ENCODE results near the gene LNP1.

Gene LNP1

DNA sequence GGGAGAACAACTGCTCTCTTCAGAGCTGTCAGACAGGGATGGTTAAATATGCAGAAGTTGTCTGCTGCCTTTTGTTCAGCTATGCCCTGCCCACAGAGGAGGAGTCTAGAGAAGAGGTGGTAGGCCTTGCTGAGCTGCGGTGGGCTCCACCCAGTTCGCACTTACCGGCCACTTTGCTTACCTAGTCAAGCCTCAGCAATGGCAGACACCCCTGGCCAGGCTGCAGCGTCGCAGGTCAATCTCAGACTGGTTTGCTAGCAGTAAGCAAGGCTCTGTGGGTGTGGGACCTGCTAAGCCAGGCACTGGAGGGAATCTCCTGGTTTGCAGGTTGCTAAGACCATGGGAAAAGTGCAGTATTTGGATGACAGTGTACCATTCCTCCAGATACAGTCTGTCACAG, 78.7 kb downstream of the LNP1 start:
- H3K36me3 ChIP-seq (ENCODE audit: control insufficient read depth, insufficient read depth, low read length), result no peaks in the 10 kb centered on the region
- H3K4me3 ChIP-seq (ENCODE audit: extremely low read depth, insufficient read depth, low read length, poor library complexity, severe bottlenecking), result no peak overlapping the region
- no peaks in the 10 kb centered on the region for H3K9me3 ChIP-seq (ENCODE audit: control insufficient read depth, low read length)
- 67 to 79% methylated on average over 3 to 4 of the region's 5 CpGs for WGBS, 2 experiments (ENCODE audit: insufficient coverage in 2 of 2)
- H3K27ac ChIP-seq (ENCODE audit: low read depth, low read length, severe bottlenecking), result no peak overlapping the region
- no peaks in the 10 kb centered on the region for H3K4me1 ChIP-seq (ENCODE audit: control insufficient read depth, insufficient read depth, low read length, poor library complexity, severe bottlenecking)

DNA sequence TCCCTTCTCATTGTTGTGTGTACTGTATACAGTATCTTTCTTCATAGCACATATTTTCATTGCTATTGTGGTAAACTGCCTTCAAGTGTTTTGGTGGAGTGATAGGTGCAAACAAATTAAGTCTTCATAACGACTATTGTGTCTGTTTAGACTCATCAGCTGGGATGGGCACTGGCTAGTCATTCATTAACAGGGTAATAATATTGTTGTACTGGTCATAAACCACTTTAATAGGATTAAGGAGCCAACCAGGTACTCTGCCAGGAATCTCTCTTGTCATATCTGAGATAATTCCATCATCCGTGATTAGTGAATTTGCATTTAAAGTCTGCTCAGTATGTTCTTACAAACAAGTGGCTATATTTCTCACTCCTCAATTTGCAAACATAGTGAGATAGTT, 80.8 kb downstream of the LNP1 start:
- Histone ChIP-seq H3K4me3 (ENCODE audit: extremely low read depth, insufficient read depth, low read length, poor library complexity, severe bottlenecking) (no peak overlapping the region), H3K36me3 (ENCODE audit: control insufficient read depth, insufficient read depth, low read length) (no peaks in the 10 kb centered on the region), H3K4me1 (ENCODE audit: control insufficient read depth, insufficient read depth, low read length, poor library complexity, severe bottlenecking) (no peaks in the 10 kb centered on the region), H3K27ac (ENCODE audit: low read depth, low read length, severe bottlenecking) (no peak overlapping the region), H3K9me3 (ENCODE audit: control insufficient read depth, low read length) (no peaks in the 10 kb centered on the region)
- WGBS, 2 experiments (ENCODE audit: insufficient coverage in 2 of 2), result 67 to 80% methylated on average over 1 of the region's 2 CpGs

DNA sequence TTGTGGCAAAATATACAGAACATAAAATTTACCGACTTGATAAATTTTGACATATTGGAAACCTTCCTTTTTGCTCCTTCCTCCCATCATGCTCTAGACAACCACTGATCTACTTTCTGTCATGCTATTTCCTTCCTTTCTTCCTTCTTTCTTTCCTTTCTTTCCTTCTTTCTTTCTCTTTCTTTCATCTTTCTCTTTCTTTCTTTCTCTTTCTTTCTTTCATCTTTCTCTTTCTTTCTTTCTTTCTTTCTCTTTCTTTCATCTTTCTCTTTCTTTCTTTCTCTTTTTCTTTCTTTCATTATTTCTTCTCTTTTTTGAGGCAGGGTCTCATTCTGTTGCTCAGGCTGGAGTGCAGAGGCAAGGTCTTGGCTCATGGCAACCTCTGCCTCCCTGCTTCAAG, 82.2 kb downstream of the LNP1 start:
- 82 to 91% methylated on average over 1 of the region's 1 CpG for WGBS, 2 experiments (ENCODE audit: insufficient coverage in 2 of 2)
- no peak overlapping the region for H3K4me3 ChIP-seq (ENCODE audit: extremely low read depth, insufficient read depth, low read length, poor library complexity, severe bottlenecking)
- H3K27ac ChIP-seq (ENCODE audit: low read depth, low read length, severe bottlenecking), result no peak overlapping the region

DNA sequence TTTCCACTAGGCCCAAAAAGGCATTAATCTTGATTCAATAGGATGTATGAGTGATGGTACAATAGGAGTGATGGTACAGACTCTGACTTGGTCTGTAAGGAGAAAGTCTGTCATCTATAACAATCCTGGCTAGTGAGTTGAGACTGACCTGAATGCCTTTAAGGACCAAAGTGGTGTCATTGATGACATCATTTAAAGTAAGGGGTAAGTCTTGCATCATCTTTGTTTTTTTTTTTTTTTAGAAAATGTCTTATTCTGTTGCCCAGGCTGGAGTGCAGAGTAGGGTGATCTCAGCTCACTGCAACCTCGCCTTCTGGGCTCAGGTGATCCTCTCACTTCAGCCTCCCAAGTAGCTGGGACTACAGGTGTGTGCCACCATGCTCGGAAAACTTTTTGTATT, 85.5 kb downstream of the LNP1 start:
- H3K4me1 ChIP-seq (ENCODE audit: control insufficient read depth, insufficient read depth, low read length, poor library complexity, severe bottlenecking), result no peaks in the 10 kb centered on the region
- H3K4me3 ChIP-seq (ENCODE audit: extremely low read depth, insufficient read depth, low read length, poor library complexity, severe bottlenecking), result no peak overlapping the region
- no peaks in the 10 kb centered on the region for H3K9me3 ChIP-seq (ENCODE audit: control insufficient read depth, low read length)
- H3K36me3 ChIP-seq (ENCODE audit: control insufficient read depth, insufficient read depth, low read length), result no peaks in the 10 kb centered on the region
- no CpG with 5 or more reads among the region's 2 CpGs for WGBS, 2 experiments (ENCODE audit: insufficient coverage in 2 of 2)
- no peak overlapping the region for H3K27ac ChIP-seq (ENCODE audit: low read depth, low read length, severe bottlenecking)

More for the DNA sequence above, 82.2 kb downstream of the LNP1 start:
- Histone ChIP-seq H3K36me3 (ENCODE audit: control insufficient read depth, insufficient read depth, low read length) (no peaks in the 10 kb centered on the region), H3K9me3 (ENCODE audit: control insufficient read depth, low read length) (no peaks in the 10 kb centered on the region), H3K4me1 (ENCODE audit: control insufficient read depth, insufficient read depth, low read length, poor library complexity, severe bottlenecking) (no peaks in the 10 kb centered on the region)

DNA sequence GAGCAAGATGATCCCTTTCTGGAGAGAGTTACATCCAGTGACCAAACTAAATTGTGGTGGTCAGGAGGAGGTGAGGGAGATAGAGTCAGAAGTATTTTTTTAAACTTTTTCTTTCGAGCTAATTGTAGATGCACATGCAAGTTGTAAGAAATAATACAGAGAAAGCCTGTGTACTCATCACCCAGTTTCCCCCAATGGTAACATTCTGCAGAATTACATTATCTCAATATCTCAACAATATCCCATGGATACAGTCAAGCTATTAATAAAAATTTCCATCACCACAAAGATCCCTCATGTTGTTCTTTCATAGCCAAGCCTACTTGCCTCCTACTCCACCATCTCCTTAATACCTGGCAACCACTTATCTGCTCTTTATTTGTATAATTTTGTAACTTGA, 87.8 kb downstream of the LNP1 start:
- H3K27ac ChIP-seq (ENCODE audit: low read depth, low read length, severe bottlenecking), result no peak overlapping the region
- no peaks in the 10 kb centered on the region for H3K36me3 ChIP-seq (ENCODE audit: control insufficient read depth, insufficient read depth, low read length)
- no peak overlapping the region for H3K4me3 ChIP-seq (ENCODE audit: extremely low read depth, insufficient read depth, low read length, poor library complexity, severe bottlenecking)
- WGBS, 2 experiments (ENCODE audit: insufficient coverage in 2 of 2), result no CpG with 5 or more reads among the region's 1 CpG
- H3K9me3 ChIP-seq (ENCODE audit: control insufficient read depth, low read length), result no peaks in the 10 kb centered on the region
- no peaks in the 10 kb centered on the region for H3K4me1 ChIP-seq (ENCODE audit: control insufficient read depth, insufficient read depth, low read length, poor library complexity, severe bottlenecking)

DNA sequence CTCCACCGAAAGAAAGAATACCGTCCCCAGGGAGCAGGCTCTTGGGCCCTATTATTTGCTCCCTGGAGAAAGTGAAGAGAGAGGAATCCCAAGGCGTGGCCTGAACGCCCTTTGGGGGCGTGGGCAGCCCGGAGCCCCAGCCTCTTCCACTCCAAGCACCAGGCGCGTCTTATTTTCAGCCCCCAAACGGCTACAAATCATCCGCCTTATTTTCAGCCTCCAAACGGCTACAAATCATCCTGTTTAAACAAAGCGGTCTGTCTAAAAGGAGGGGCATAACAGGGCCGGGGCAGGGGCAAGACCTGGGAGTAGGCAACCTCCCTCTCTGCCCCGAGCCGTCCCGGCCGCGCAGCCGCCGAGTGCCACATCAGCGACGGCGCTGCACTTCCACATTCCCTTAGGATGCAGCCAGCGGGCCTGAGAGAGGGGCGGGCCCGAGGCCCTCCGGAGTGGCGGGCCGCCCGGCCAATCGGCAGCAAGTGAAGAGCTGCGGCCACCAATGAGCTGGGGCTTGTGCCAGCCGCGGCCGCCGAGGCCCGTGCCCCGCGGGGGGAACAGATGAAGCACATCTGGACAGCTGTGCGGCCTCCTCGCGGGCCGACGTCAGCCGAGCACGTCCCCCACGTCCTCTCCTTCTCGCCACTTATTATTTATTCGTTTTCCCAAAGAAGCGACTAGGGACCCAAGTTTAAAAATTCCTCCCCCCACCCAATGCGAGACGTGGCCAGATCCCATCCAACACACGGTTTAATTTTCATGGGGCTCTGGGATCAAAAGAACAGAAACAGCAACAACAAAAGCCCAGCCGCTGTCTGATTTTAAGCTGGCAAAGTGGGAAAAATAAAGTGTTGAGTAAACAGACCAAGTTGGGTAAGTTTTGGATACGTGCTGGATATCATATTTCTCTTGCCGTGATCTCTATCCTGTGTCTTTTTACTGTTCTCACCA, 91.0 kb downstream of the LNP1 start, which contains the start of gene TMEM45A:
Gene TMEM45A, plus strand, starts transcription at position 561 of the 948 bp plus-strand sequence. CDS start 62,593 bp downstream, outside the sequence.
- H3K4me3 ChIP-seq (ENCODE audit: extremely low read depth, insufficient read depth, low read length, poor library complexity, severe bottlenecking), result peak within 1 kb of the TSS; percentile 54
- peak within 1 kb of the TSS; percentile 98 for H3K27ac ChIP-seq (ENCODE audit: low read depth, low read length, severe bottlenecking)
- H3K4me1 ChIP-seq (ENCODE audit: control insufficient read depth, insufficient read depth, low read length, poor library complexity, severe bottlenecking), result no peaks in the 10 kb centered on the region
- no peaks in the 10 kb centered on the region for H3K36me3 ChIP-seq (ENCODE audit: control insufficient read depth, insufficient read depth, low read length)
- WGBS, 2 experiments (ENCODE audit: insufficient coverage in 2 of 2), result 2% methylated on average over 32 to 33 of the region's 56 CpGs
- H3K9me3 ChIP-seq (ENCODE audit: control insufficient read depth, low read length), result no peaks in the 10 kb centered on the region

DNA sequence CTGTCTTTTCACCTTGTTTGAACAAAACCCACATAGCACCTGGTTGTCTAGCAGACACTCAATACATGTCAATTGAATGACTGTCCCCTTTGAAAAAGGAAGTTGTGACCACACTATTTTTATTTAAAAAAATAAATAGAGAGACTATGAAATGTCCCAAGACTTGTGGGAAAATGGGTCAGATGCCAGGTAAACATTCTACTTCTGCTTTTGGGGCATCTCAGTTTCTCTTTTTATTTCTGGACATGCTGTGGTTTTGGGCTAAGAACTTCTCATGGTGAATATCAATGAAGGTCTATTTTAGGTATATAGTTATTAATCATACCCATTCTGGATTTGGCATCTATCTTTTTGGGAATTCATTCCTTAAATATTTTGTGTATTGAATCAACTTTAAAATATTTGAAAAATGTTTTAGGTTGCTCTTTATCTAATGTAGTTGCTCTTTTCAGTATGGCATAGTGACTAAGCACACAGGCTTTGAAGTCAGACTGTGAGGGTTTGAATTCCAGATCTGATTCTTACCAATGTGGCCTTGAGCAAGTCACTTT, 95.4 kb downstream of the LNP1 start:
- Histone ChIP-seq H3K27ac (ENCODE audit: low read depth, low read length, severe bottlenecking) (no peak overlapping the region), H3K4me1 (ENCODE audit: control insufficient read depth, insufficient read depth, low read length, poor library complexity, severe bottlenecking) (no peaks in the 10 kb centered on the region), H3K36me3 (ENCODE audit: control insufficient read depth, insufficient read depth, low read length) (no peaks in the 10 kb centered on the region), H3K9me3 (ENCODE audit: control insufficient read depth, low read length) (no peaks in the 10 kb centered on the region), H3K4me3 (ENCODE audit: extremely low read depth, insufficient read depth, low read length, poor library complexity, severe bottlenecking) (no peak overlapping the region)

DNA sequence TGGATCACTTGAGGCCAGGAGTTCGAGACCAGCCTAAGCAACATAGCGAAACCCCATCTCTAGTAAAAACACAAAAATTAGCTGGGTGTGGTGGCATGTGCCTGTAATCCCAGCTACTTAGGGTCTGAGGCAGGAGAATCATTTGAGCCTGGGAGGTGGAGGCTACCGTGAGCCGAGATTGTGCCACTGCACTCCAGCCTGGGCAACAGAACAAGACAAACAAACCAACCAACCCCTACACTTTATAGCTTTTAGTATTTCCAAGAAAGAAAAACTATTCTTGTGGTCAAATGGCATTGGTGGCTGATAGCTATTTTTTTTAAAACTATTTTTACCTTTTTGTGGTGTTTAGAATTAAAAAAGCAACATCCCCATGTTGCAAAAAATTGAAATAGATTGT, 98.3 kb downstream of the LNP1 start:
- Histone ChIP-seq H3K27ac (ENCODE audit: low read depth, low read length, severe bottlenecking) (no peak overlapping the region), H3K4me1 (ENCODE audit: control insufficient read depth, insufficient read depth, low read length, poor library complexity, severe bottlenecking) (no peaks in the 10 kb centered on the region), H3K4me3 (ENCODE audit: extremely low read depth, insufficient read depth, low read length, poor library complexity, severe bottlenecking) (no peak overlapping the region), H3K9me3 (ENCODE audit: control insufficient read depth, low read length) (no peaks in the 10 kb centered on the region), H3K36me3 (ENCODE audit: control insufficient read depth, insufficient read depth, low read length) (no peaks in the 10 kb centered on the region)
- WGBS, 2 experiments (ENCODE audit: insufficient coverage in 2 of 2), result 100% methylated on average over 2 of the region's 4 CpGs; no CpG with 5 or more reads in 1 of the 2 experiments

DNA sequence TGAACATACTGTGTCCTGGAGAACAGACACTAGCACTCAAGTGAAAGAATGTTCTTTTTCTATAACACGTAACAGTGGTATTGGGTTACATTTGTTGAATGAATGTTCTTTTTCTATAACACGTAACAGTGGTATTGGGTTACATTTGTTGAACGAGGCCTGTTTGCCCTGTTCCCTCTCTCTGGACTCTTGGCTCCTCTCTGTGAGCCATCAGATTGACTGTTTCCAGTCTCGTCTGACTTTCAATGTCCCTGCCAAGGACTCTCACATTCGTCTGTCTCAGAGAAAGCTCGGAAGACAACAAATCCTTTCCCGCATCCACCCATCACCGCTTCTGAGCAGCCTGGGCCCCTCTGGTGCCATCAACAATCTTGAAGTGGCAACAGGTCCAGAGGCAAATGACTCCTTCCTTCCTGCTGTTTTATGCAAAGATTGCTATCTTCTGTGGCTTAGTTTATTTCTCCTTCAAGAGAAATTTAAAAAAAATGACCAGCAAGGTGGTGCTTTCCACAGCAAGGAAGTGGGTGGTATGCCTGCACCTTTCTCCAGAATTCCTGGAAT, 99.1 kb downstream of the LNP1 start:
- Histone ChIP-seq H3K36me3 (ENCODE audit: control insufficient read depth, insufficient read depth, low read length) (no peaks in the 10 kb centered on the region), H3K4me3 (ENCODE audit: extremely low read depth, insufficient read depth, low read length, poor library complexity, severe bottlenecking) (no peak overlapping the region), H3K4me1 (ENCODE audit: control insufficient read depth, insufficient read depth, low read length, poor library complexity, severe bottlenecking) (no peaks in the 10 kb centered on the region), H3K27ac (ENCODE audit: low read depth, low read length, severe bottlenecking) (peak overlapping the region; percentile 60), H3K9me3 (ENCODE audit: control insufficient read depth, low read length) (no peaks in the 10 kb centered on the region)
- whole genome bisulfite sequencing, 2 experiments (ENCODE audit: insufficient coverage in 2 of 2), result 89 to 93% methylated on average over 8 of the region's 8 CpGs

DNA sequence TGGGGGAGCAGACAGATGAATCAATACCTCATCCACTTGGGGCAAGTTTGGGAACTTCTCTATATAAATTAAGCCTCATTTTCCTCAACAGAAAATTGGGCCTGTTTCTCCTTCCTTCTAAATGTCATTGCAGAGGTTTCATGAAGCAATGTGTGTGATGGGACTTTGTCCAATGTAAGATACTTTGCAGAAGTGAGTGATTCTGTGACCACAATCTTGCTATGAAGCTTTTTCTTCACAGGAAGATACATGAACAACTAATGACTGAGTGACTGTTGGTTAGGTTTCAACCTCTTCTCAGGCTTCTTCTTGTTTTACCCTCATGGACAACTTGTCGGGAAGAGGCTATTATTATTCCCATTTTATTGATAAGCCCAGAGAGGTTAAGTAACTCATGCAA, 102.1 kb downstream of the LNP1 start:
- Histone ChIP-seq H3K4me1 (ENCODE audit: control insufficient read depth, insufficient read depth, low read length, poor library complexity, severe bottlenecking) (no peaks in the 10 kb centered on the region), H3K9me3 (ENCODE audit: control insufficient read depth, low read length) (peaks cover 6% of the 10 kb centered on the region), H3K4me3 (ENCODE audit: extremely low read depth, insufficient read depth, low read length, poor library complexity, severe bottlenecking) (no peak overlapping the region), H3K27ac (ENCODE audit: low read depth, low read length, severe bottlenecking) (no peak overlapping the region), H3K36me3 (ENCODE audit: control insufficient read depth, insufficient read depth, low read length) (no peaks in the 10 kb centered on the region)
- WGBS, 2 experiments (ENCODE audit: insufficient coverage in 2 of 2), result 75% methylated on average over 1 of the region's 1 CpG; no CpG with 5 or more reads in 1 of the 2 experiments
